8988T (cell line): ENCODE measurements around the gene CPOX.

Experiments
- DNase-seq: peaks from one replicate; pipeline ENCODE4 v3.0.0; 2011

CPOX gene

DNA sequence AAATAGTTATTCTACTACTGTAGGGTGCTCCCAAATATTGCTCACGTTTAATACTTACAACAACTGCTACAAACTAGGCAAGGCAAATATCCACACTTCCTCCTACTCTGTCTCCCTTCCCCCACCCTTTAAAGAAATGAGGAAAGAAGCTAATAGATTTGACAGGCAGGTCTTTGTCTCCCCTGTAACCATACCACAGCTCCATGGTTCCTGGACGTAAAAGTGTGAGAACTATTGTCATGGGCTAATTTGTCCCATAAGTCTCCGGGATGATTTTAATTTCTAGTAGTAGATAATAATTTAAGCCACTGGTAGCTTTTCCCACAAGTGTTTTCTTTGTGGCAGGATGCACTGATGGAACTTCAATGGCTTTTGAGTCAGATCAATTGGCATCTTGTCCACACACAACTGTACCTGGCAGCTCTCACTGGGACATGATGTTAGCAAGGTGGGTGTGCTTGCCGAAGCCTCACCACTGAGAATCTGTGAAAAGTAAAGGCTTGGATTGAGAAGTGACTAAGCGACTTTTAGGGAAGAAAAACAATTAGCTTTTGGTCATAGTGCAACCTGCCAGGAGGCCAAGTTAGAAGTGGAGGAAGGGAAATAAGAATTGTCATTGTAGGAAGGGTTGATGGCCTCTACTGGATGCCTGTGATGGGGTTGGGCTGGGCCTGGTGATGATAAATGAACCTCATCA lies 1.4 kb upstream of the CPOX start:
- DNase-seq: no peak

DNA sequence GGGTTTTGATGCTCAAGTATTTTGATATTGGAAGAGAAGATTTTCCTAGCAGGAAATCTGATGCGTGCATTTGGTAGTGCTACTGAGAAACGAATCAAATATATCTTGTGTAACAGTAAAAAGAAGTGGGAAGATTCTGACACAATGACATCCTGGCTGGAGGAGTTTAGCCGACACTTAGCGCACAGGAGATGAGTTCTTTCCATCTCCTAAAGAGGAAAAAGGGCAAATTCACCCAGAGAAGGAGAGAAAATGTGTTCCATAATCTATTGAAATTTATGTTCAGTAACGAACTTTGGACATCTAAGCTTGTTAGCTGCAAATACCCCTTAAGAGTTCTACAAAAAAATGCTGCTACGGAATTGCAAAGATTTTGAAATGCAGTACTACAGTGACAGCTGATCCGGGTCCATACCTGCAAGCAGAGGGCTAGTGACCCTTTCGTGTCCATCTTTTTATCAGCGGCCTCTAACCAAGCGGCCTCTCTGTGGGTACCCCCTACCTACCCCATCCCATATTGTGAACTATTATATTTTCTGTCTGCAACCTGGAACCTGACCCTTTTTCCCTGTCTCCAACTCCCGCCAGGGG lies 971 bp downstream of the CPOX start:
- DNase-seq: no peak

DNA sequence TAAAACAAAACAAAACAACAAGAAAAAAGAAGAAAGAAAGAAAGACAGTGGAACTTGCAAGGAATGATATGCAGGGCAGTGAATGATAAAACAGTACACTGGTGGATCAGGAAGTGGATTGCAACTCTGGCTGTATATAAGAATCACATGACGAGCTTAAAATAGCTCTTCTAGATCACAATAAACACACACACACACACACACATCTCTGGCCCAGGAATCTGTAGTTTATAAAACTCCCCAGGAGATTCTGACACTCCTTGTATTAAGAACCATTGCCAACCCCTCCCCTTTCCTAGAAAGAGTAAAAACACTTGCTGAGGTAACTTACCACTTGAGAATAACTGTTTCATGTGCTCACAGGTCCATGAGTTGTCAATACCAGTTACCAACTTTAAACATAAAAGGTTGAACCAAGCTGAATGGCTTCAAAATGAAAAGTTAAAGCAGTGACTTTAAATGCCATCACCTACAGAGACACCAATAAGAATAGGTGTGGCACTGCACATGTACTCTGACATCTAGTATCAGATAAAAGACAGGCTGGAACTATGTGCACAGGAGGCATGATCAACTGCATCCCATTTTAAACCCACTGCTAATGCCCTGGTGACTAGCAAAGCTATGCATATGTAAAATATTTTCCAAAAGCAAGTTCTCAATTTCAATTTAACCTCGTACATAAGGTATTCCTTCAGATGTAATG lies 3.9 kb downstream of the CPOX start:
- no peak for DNase-seq

DNA sequence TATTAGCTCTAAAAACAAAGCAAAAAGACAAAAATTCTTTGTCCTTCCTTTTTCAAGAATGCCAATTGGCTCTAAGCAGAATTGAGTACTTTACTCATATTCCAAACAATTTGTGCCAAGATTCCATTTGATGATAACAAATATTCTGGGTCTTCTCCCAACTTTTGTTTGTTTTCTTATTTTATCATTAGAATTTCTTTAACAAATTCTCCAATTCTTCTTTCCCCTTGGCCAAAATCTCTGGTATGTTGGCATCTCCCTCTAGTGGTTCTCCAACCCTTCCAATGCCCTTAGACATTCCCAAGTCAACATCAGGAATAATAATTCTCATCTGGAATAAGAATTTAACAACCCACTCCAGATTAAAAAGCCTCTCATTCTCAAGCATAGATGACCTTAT lies 5.3 kb downstream of the CPOX start:
- DNase-seq: no peak

DNA sequence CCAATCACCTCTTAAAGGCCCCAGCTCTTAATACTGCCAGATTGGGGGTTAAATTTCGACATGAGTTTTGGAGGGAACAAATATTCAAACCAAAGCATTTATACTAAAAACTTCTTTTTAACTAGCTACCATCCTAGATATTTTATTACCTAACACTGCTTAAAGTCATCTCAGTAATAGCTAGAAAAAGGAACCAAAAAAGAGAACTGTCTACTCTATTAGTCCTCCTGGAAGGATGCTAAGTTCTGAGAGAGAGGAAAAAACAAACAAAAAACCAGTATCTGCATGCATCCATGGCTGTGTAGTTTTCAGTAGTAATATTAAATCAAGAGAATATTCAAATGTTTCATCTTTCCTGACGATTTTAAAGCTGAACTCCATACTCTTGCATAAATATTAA lies 5.8 kb downstream of the CPOX start:
- no peak for DNase-seq

DNA sequence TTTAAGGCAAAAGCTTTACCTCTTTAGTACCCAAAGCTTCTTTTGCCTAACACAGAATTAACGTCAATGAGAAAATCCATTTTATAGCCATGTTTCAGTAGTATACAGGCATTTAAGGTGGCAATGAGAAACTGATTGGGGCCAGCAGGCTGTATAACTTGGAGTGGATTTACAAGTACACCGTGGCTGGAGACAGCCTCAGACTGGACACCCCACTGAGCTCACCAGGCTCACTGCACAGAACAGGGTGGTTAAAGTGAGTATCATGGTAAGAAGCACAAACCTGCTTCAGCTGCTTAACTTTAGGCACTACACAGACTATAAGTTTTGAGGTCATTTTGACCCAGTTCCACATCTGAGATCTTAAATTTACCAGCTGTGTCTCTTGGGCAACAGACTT lies 8.9 kb downstream of the CPOX start:
- no peak for DNase-seq

DNA sequence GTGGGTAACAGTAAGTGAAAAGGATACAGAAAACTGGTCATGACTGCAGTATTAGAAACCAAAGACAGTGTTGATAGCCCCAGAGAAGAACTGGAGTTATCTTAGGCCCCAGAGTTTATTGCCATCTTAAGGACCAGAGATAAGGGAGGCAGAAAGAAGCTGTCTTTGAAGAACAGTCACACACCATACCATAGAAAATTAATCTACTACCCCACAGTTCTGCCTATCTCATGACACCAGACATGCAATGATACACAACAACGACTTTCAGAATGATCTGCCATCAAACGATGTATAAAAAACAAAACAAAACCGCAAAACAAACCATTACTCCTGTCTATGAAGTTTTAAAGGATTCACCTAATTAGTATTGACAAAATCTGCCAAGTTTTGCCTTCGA lies 9.6 kb downstream of the CPOX start:
- no peak for DNase-seq

DNA sequence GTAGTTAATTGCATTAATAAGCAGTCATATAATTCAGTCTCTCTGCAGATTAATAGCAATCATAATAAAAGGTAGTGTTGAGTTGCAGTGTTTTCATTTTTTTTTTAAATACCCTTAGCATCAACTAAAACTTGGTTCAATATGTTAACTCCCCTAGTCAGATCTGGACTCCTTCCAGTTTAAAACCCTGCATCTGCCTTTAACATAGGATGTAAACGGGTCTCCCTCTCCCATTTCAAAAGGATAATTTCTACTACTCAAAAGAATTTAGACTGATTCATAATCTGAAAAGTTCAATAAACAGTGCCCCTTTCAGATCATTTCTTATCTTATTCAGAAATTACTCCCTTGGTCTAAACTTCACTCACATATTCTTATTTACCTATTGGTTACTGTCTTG lies 11.4 kb downstream of the CPOX start:
- DNase-seq: no peak

DNA sequence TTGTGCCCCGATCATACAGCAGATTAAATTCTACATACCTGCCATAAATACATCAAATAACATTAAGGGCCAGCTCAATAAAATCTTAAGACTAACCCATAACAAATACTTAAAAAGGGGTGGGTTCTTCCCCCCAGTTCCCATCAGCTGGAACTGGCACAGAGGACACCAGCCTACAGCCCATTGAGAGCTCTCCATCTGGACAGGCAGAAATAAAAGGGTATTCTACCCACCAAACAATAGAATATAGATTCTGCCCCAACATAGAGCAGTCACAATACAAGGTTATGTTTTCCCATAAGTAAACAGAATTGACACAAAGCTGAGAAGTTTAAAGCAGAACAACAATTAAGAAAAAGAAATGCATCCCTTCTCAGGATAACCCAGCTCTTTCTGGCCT lies 11.9 kb downstream of the CPOX start:
- DNase-seq: no peak

DNA sequence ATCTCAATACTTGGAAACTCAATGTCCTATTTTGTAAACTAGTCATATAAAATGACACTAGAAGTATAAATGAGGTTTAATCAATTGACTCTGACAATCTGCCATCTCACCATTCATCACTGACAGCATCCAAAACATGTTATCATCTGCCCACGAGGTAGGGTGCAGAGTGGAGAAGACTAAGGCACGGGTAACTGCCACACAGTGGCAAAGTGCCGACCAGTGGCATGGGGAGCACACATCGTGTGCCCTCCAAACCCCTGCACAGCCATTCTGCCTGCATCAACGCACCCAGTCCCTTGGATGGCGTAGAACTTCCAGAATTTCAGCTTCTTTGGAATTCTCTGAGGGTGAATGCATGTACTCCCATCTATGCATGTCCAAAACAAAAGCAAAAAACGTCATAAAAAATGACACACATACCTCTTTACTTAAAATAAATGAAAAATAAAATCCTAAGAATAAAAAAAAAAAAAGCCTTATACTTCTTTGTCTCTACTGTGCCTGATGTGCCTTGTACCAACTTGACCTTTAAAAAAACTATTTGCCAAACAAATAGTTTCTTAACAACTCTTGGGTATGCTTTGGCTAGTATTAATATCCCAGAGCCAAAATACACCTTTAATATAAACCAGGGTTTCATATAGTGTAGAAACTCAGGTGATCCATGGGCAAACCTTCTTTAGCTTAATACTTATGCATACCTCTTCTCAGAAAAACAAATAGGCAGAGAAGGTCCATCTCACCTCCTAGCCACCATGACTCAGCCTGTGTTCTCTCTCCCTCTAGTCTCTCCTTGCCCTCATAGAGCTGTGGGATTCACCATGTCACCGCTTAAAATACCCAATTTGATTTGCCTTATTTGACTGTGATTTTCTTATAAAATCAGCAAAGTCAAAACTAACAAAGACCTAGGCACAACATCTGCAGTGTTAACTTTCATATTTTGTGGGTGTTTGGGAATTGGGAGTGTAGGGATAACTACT lies 12.7 kb downstream of the CPOX start:
- DNase-seq: no peak

DNA sequence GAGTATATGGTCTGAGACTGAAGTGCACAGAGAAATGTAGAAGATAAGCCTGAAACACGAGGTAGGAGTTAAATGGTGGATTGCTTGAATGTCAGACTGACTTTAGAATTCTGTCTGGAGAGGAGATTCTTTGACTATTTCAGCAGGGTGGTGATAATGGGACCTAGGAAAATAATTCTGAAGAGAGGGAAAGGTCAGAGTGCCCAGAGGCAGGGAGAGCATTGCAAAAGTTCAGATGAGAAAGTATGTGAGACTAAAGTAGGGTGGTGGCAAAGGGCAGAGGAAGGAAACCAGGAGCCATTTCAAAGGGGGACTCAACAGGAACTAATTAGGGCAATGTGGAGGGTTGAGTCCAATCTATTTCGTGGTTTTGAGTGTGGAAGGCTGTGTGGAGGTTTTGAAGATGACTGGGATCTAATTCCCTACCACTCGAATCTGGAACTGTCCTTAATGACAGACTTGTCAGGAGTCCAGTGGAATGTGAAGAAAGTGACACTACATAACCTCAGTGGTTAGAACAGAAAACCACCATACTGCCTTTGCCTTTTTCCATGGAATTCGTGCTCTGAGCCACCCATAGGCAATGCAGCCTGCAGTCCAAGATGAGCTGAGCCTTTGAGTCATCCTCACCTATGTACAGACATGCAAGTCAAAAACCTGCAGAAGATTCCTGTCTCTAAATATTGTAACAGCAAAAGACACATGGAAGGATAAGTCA lies 16.1 kb downstream of the CPOX start:
- DNase-seq: no peak

DNA sequence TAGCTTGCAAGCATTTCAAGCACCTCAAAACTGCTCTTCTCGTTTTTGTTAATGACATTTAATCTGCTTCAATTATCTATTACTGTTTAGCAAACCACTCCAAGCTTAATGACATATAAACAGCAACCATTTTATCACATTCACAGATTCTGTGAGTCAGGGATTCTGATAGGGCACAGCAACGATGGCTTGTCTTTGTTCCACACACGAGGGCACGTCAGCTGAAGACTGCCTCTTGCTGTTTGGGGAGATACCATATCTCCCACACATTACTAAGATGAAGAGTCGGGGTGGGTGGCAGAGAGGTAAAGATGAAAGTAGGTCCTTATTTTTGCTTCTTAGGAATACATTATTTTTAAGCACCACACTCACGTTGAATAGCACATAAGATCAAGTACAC lies 19.3 kb downstream of the CPOX start:
- no peak for DNase-seq

DNA sequence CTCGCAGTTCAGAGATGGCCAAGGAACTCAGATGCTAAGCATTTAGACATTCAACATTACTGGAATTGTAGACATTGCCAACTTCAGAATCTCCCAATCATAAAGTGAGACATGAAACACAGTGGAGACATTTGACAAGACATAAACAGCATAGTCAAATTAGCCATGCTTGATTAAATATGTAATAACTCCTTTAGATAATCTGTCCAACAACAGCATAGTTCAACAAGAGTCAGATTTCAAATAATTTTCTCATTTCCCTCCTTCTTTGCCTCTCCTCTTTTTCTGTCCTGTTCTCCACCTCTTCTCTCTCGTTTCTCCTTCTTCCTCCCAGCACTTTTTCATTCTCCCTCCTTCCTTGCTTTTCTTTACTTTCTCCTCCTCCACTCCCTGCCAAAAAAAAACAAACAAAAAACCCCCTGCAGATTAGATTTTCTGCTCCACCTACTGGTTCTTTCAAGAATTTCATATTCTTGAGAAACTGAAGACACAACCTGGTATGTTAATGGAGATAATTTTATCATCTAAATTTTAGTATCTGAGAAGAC lies 20.2 kb downstream of the CPOX start:
- DNase-seq: no peak

DNA sequence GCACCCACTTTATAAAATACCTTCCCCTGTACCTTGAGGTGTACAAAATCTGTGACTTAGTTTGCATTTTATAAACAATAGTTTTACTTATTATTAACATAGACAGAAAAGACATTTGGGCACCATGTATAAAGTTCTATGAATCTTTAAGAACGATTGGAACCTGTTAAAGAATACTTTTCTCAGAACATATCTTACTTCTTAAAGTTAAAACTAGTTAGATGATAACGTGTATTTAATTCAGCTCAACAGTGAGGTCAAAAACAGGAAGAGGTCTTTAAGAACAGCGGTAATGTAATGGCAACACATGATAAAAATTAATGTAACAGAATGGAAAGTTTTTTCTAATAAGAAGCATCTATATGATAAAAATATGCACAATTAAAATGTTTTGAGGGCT lies 25.0 kb downstream of the CPOX start:
- no peak for DNase-seq

DNA sequence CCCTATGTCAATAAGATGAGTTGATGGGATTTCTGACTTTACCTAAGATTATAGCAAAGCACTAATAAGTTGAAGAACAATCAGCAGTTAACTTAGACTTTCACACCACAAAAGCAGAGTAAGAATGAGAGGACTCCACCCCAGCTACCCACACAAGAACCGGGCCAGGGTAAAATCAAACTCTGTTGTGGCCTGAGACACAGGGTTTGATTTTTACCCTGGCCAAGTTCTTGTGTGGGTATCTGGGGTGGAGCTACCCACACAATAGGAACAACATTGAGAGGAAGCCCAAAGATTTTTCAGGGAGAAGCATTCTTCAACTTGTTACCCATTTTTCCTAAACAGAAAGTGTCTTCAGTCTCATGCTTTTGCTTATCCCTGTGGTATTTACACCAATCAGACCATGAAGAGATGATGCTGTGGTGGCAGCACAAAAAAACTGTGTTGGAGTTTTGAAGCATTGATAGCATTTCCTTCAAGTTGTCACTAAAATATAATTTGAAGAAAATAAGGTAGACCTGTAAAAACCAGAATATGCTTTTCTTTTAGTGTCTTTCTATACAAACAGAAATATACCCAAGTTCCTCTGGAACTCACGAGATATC lies 25.6 kb downstream of the CPOX start:
- no peak for DNase-seq

DNA sequence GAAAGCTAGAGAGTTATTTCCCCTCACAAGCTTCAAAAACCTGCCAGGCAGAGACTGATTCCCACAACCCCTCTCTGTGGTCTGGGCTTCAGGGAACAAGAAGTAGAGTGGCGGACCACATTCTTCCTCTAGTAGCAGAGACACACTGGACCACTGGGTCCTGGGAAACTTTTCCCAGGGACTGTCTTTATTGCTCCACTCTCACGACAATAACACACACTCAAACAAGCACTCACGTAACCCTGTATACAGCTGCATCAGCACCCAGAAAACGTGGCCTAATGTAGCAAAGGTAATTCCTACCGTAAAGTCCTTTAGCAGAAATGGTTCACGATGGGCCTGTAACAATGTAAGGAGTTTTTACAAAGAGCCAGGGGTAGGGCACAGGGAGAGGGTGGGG lies 27.6 kb downstream of the CPOX start:
- DNase-seq: no peak

DNA sequence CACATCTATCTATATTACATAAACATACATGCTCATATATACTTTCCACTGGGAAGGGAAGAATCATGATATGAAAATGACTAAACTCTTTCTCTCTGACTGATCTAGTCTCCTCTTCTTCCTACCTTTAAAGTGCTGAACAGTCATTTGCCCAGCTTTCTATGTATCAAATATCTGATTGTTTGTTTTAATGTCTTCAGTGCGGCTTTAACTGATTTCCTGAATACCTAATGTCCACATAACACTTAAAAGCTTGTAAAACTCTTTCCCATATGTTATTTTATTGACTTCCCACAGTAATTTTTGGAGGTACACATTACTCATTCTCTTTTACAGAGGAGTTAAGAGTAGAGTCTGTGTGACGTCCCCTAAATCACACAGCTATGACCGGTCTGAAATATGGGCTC lies 28.2 kb downstream of the CPOX start:
- no peak for DNase-seq

DNA sequence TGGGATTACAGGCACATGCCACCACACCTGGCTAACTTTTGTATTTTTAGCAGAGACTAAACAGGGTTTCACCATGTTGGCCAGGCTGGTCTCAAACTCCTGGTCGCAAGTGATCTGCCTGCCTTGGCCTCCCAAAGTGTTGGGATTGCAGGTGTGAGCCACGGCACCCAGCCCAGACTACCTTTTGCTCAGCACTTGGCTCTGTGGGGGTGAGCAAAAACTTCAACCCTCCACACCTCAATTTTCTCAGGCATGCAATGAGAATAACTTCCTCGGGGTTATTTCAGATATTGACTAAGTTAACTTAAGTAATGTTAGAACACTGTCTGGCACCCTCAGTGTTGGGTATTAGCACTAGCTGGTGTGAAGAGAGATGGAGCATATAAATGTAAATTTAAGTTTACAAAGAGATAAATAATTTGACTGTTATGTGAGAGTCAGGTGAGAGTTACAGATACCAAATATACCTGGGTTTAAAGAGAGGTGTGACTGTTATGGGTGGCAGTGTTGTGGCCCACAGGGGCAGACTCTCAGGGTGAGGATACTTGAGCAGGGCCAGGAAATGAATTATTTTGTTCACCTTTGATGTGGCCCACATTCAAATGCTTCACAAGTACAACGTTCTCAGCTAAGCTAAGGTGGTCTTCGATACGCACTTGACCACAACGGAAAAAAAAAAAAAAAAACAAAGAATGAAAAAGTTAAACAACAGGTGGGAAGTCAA lies 29.0 kb downstream of the CPOX start:
- no peak for DNase-seq

DNA sequence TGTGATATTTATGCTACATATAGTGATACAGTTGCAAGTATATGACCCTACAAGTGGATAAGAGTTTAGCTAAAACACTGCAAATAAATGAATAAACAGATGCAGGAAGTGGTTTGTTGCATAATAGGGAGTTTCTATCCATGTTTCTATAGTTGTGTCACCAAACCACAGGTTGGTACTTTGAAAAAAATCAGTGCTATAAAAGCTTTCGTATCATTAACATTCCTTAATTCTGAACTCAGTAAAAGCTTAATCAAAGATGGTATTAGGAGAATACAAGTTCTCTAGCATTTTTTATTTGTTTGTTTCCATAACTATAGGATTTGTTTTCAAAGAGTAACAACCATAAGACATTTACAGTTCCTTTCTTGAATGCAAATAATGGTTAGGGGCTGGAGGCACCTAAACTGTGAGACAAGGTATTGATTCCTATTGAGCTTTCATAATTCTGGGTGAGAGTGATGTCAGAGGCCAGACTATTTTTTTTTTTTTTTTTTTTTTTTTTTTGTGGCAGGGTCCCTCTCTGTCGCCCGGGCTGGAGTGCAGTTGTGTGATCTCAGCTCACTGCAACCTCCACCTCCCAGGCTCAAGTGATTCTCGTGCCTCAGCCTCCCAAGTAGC lies 29.6 kb downstream of the CPOX start:
- no peak for DNase-seq

DNA sequence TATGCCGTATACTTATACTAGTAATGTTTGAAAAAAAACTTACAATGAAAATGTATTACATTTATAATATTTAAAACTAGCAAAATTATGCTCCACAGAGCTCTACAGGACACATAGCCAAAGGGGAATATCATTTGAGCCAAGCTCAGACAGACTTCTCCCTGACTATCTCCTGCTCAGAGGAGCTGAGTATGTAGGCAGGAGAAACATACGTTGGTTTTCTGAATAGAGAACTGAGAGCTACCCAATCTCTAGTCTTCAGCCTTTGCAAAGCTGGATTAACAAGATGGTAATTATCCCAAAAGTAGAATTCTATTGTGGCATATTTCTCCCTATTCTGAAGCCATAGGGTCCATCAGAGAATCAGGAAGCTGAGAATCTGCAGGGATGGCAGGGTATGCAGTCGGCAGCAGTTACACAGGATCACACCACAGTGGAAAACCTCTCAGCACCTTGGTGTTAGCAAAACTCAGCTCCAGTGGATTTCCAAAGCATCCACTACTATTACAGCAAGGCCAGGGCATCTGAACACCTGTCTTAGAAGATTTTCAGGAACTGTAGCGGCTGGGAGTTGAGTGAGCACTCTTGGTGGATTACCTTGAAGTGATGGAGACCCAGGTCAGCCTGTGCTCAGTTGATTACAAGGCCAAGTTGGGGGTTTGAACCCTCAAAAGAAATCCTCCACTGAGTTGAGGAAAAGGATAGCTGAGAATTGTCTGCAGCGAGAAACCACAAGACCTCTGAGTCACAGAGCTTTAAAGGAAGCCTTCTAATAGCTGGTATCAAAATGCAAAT lies 31.5 kb downstream of the CPOX start:
- no peak for DNase-seq
